GM23338 (cell line): ENCODE measurements around the gene SRP68. TPM values are rescaled to one million over a fixed set of nuclear protein-coding genes. Genes with fewer than 3 reads are reported as not detected.

Experiments used
- ATAC-seq: fragments of 200-7000 bp; cut with Tn5 transposase; 3 replicates; pipeline ENCODE4 v1.9.1; 2020
- DNase-seq: peaks from one replicate; pipeline ENCODE4 v3.0.0-alpha.2; 2015; ENCODE audit warnings: low spot score
- H2AFZ ChIP-seq: fragments of 200-600 bp; sonication (generic); 2 replicates; pipeline ENCODE4 v1.8.0; 2016; ENCODE audit warnings: antibody characterized with exemption, mild to moderate bottlenecking, moderate library complexity
- H3F3A ChIP-seq: fragments of 200-600 bp; sonication (generic); replicated peaks from 2 replicates; pipeline ENCODE4 v1.8.0; 2017; ENCODE audit warnings: antibody characterized with exemption, mixed run types, low read depth
- H3K27ac ChIP-seq: fragments of 200-600 bp; sonication (generic); 2 replicates; pipeline ENCODE4 v1.6.1; 2016; ENCODE audit warnings: low read depth
- H3K27me3 ChIP-seq: fragments of 200-600 bp; sonication (generic); 2 replicates; pipeline ENCODE4 v1.8.0; 2016; ENCODE audit warnings: mild to moderate bottlenecking, mixed run types, moderate library complexity; ENCODE audit not compliant: insufficient read depth
- H3K36me3 ChIP-seq: fragments of 200-600 bp; sonication (generic); 2 replicates; pipeline ENCODE4 v1.8.0; 2016; ENCODE audit warnings: mild to moderate bottlenecking; ENCODE audit not compliant: insufficient read depth
- H3K4me1 ChIP-seq: fragments of 200-600 bp; sonication (generic); 2 replicates; pipeline ENCODE4 v1.8.0; 2016; ENCODE audit warnings: mild to moderate bottlenecking, moderate library complexity; ENCODE audit not compliant: insufficient read depth
- H3K4me2 ChIP-seq: fragments of 200-600 bp; sonication (generic); 2 replicates; pipeline ENCODE4 v1.7.1; 2017; ENCODE audit warnings: mixed run types
- H3K4me3 ChIP-seq: fragments of 200-600 bp; sonication (generic); 2 replicates; pipeline ENCODE4 v1.6.1; 2016; ENCODE audit warnings: mixed run types
- H3K79me2 ChIP-seq: fragments of 200-600 bp; sonication (generic); replicated peaks from 2 replicates; pipeline ENCODE4 v1.8.0; 2017; ENCODE audit warnings: mild to moderate bottlenecking; ENCODE audit not compliant: insufficient read depth
- H3K9me2 ChIP-seq: fragments of 200-600 bp; sonication (generic); 2 replicates; pipeline ENCODE4 v1.8.0; 2017; ENCODE audit not compliant: insufficient read depth
- H4K20me1 ChIP-seq: fragments of 200-600 bp; sonication (generic); replicated peaks from 2 replicates; pipeline ENCODE4 v1.8.0; 2017; ENCODE audit warnings: mild to moderate bottlenecking; ENCODE audit not compliant: insufficient read depth
- H3K27ac Mint-ChIP-seq: 2 replicates; pipeline ENCODE4 v1.8.0; 2020; ENCODE audit warnings: inconsistent platforms, mild to moderate bottlenecking, moderate library complexity, mixed read lengths
- H3K27me3 Mint-ChIP-seq: 3 replicates; pipeline ENCODE4 v1.8.0; 2022; ENCODE audit warnings: low read depth, mild to moderate bottlenecking, moderate library complexity, mixed read lengths, inconsistent platforms; ENCODE audit not compliant: insufficient read depth, poor library complexity
- H3K36me3 Mint-ChIP-seq: 3 replicates; pipeline ENCODE4 v1.8.0; 2021; ENCODE audit warnings: low read depth, mild to moderate bottlenecking, inconsistent platforms, moderate library complexity, mixed read lengths
- H3K4me1 Mint-ChIP-seq: 3 replicates; pipeline ENCODE4 v1.8.0; 2020; ENCODE audit warnings: mild to moderate bottlenecking, inconsistent platforms, mixed read lengths
- H3K4me3 Mint-ChIP-seq: 3 replicates; pipeline ENCODE4 v1.8.0; 2021; ENCODE audit warnings: moderate library complexity, mild to moderate bottlenecking, inconsistent platforms, mixed read lengths
- H3K9me3 Mint-ChIP-seq: 3 replicates; pipeline ENCODE4 v1.8.0; 2020; ENCODE audit warnings: moderate library complexity, mild to moderate bottlenecking, inconsistent platforms, mixed read lengths
- CREB1 ChIP-seq: fragments of 250-450 bp; sonication (Bioruptor Pico); IDR thresholded peaks from 2 replicates; pipeline ENCODE4 v1.5.0; 2020; ENCODE audit warnings: low read depth, mild to moderate bottlenecking, moderate library complexity
- CTCF ChIP-seq, 2 experiments: fragments of 200-600 bp in 1 of 2; sonication (generic) in 1 of 2; conservative IDR thresholded peaks; 2 replicates each; pipeline versions ENCODE4 v1.5.1 to v1.6.1; 2016 to 2017; ENCODE audit warnings: antibody characterized with exemption in 2 of 2, low read depth in 2 of 2, mild to moderate bottlenecking in 2 of 2, moderate library complexity in 1 of 2
- ETS1 ChIP-seq: IDR thresholded peaks from 2 replicates; pipeline ENCODE4 v1.6.1; 2016; ENCODE audit warnings: antibody characterized with exemption
- EZH2 ChIP-seq: fragments of 200-600 bp; sonication (generic); IDR thresholded peaks from one replicate; pipeline ENCODE4 v1.8.0; 2017; ENCODE audit warnings: antibody characterized with exemption, mild to moderate bottlenecking, low read depth; ENCODE audit not compliant: unreplicated experiment
- EZH2phosphoT487 ChIP-seq: fragments of 200-600 bp; sonication (generic); IDR thresholded peaks from one replicate; pipeline ENCODE4 v1.8.1; 2018; ENCODE audit warnings: antibody characterized with exemption; ENCODE audit not compliant: unreplicated experiment
- JUNB ChIP-seq: IDR thresholded peaks from one replicate; pipeline ENCODE4 v1.6.1; 2016; ENCODE audit warnings: antibody characterized with exemption; ENCODE audit not compliant: unreplicated experiment
- NANOG ChIP-seq: IDR thresholded peaks from 2 replicates; pipeline ENCODE4 v1.6.1; 2016; ENCODE audit warnings: antibody characterized with exemption, borderline replicate concordance
- POLR2AphosphoS5 ChIP-seq: IDR thresholded peaks from 2 replicates; pipeline ENCODE4 v1.6.1; 2016; ENCODE audit warnings: antibody characterized with exemption, low read depth
- REST ChIP-seq: IDR thresholded peaks from one replicate; pipeline ENCODE4 v1.6.1; 2018; ENCODE audit warnings: antibody characterized with exemption; ENCODE audit not compliant: unreplicated experiment
- STAT1 ChIP-seq: IDR thresholded peaks from one replicate; pipeline ENCODE4 v1.6.1; 2016; ENCODE audit warnings: antibody characterized with exemption; ENCODE audit not compliant: unreplicated experiment
- ZNF114 ChIP-seq: fragments of 250-450 bp; sonication (Bioruptor Pico); IDR thresholded peaks from 2 replicates; pipeline ENCODE4 v1.5.0; 2020; ENCODE audit warnings: mild to moderate bottlenecking, moderate library complexity
- ZNF331 ChIP-seq: fragments of 250-450 bp; sonication (Bioruptor Pico); IDR thresholded peaks from 2 replicates; pipeline ENCODE4 v1.5.0; 2020; ENCODE audit warnings: low read depth, mild to moderate bottlenecking, moderate library complexity
- ZNF462 ChIP-seq: fragments of 250-450 bp; sonication (Bioruptor Pico); IDR thresholded peaks from 2 replicates; pipeline ENCODE4 v1.5.0; 2020; ENCODE audit warnings: mild to moderate bottlenecking, moderate library complexity
- polyA plus RNA-seq: library from polyadenylated mRNA; unstranded; fragments of >200 nt; fragmentation: Nextera tagmentation; extraction: Ambion mirVana; gene quantifications from 2 replicates; pipeline ENCODE4 v1.2.1, GENCODE V29; 2016
- total RNA-seq: library from RNA; depleted of rRNA; stranded (reverse); fragments of >200 nt; shearing (Covaris generic); gene quantifications from 2 replicates; pipeline ENCODE4 v1.2.3, GENCODE V29; 2014

The SRP68 gene
- total and polyA plus RNA-seq, 2 experiments from 2014 or later: 30.7 to 62.8 TPM

GRCh38 chr17:75991396-75991795 lies 80.9 kb downstream of the SRP68 start:
- TF ChIP-seq EZH2phosphoT487 (no peak), ZNF462 (CRISPR knock-in tag) (no peak), EZH2 (no peak), JUNB (no peak), ETS1 (no peak), NANOG (no peak), REST (no peak), ZNF331 (CRISPR knock-in tag) (no peak), STAT1 (no peak), CTCF (conservative IDR thresholded peaks at IDR 0.05; ENCODE audit: low read depth in 2 of 2) (no peak), CREB1 (CRISPR knock-in tag) (no peak), POLR2AphosphoS5 (no peak), ZNF114 (no peak)
- H3K36me3 Mint-ChIP-seq: peaks cover 29% of the 10 kb centered on the region
- Histone ChIP-seq H3F3A (no peaks in the 10 kb centered on the region), H3K4me2 (no peak overlapping the region), H3K27me3 (no peaks in the 10 kb centered on the region), H3K4me1 (no peaks in the 10 kb centered on the region), H3K79me2 (no peaks in the 10 kb centered on the region), H3K4me3 (no peak overlapping the region), H2AFZ (no peak overlapping the region), H3K36me3 (no peaks in the 10 kb centered on the region), H4K20me1 (no peaks in the 10 kb centered on the region), H3K27ac (no peak overlapping the region), H3K9me2 (no peaks in the 10 kb centered on the region)
- H3K9me3 Mint-ChIP-seq: no peaks in the 10 kb centered on the region
- no peak overlapping the region for H3K4me3 Mint-ChIP-seq
- DNase-seq: no peak
- no peak overlapping the region for H3K27ac Mint-ChIP-seq
- no peaks in the 10 kb centered on the region for H3K4me1 Mint-ChIP-seq
- no peak for ATAC-seq
- H3K27me3 Mint-ChIP-seq: peaks cover 5% of the 10 kb centered on the region
